DMS153 (cell line): ENCODE results near the gene RAB40A.
"Not testable (repeated sequence)": the region's sequence is repeated elsewhere in the genome, so short reads cannot be mapped to it uniquely, and the experiment has no call there.

Experiments
- DNase-seq: peaks from one replicate; lab custom pipeline; 2025; lab: John Stamatoyannopoulos, UW

The RAB40A gene

DNA sequence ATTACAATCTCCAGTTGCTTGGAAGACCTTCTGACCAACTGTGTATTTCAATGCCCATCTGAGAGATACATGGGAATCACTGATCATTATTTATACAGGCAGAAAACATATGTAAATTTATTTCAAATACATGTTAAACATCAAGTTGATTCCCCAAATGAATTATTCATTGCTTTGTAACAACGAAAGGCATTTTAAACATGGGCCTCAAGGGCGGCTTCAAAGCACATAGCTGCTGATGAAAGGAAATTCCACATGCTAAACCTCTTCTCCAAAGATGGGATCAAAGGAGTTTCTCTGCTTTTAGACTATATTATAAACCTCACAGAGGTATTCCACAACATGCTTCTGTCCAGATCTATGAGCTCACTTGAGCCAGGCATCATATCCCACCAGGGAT is 4.3 kb upstream of the RAB40A start:
- DNase-seq: no peak

DNA sequence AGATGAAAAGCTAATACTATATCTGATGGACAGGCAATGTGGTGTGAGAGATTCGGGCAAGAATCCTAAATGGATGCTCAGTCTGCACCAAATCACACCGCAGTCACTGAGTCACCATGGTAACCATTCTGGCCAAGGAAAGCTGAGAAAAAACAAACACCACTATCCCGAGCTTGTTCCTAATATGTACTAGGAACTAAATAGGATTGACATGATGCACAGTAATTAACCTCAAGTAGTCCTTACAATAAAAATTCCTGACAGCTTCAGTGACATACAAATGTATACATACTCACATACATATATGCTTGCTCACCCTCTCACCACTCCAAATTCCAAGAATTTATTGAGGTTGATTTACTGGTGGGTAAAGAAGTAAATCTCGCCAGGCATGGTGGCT is 1.1 kb upstream of the RAB40A start:
- DNase-seq: no peak

- no peak for DNase-seq
Observed at GRCh38 chrX:103518571-103518970, 718 bp downstream of the RAB40A start.

- DNase-seq: no peak
Observed at GRCh38 chrX:103517246-103517645, 2.0 kb downstream of the RAB40A start.

DNA sequence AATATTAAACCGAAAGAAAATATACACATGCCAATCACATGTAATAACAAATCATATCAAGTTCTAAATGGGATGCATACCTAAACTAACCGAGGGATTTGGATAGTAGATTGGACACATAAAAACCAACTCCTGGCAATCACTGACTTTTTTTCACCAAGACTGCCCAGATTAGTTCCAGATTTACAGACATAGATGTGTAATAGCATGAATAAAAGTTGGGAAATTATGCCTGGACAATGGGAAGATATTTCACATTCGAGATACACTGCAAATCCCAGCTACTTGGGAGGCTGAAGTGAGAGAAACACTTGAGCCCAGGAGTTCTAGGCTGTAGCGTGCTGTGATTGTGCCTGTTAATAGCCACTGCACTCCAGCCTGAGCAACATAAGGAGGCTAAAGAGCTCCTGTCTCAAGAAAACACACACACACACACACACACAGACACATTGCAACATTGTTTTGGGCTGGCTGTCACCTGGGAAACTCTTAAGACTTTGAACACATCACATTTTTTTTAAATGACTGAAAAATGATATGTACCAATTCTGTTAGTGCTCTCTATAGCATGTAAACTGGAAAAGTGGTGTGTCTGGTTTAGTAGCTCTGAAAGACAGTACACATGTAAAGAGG is 5.7 kb downstream of the RAB40A start:
- no peak for DNase-seq

DNA sequence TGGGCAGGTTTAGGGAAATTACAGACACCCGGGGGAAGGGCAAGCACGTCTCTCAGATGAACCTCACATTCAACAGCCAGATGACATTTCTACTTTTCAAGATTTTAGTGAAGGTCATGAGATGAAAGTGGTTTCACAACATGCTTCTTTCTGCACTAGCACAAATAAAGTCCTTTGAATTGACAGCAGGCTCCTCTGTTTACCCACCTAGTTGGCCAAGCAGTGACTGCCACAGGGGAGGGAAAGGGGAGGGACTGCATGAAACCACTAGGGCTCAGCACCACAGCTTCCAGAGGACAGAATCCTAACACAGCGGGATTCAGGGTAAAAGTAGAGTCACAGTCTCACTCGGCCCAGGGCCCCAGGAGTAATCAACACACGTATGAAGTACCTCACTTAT is 6.2 kb downstream of the RAB40A start:
- no peak for DNase-seq

- no peak for DNase-seq
Observed at GRCh38 chrX:103510031-103510430, 9.3 kb downstream of the RAB40A start.

GRCh38 chrX:103503853-103504207 is 15.5 kb downstream of the RAB40A start:
- no peak for DNase-seq

- no peak for DNase-seq
Observed at GRCh38 chrX:103503163-103503852, 16.0 kb downstream of the RAB40A start.

- no peak for DNase-seq
Observed at GRCh38 chrX:103498786-103499185, 20.5 kb downstream of the RAB40A start.

DNA sequence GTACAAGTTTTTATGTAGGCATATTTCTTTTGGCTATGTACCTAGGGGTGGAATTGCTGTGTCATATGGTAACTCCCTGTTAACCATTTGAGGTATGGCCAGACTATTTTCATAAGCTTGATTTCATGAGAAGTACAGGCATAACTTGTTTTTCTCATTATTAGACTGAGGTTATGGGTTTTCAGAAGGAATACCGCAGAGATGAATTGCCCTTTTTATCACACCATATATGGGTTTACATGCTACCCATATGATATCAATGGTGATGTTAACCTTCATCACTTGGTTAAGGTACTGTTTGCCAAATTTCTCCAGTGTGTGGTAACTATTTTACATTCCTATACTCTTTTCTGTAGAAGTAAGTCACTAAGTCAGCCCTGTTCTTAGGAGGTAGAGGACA is 23.5 kb downstream of the RAB40A start:
- DNase-seq: no peak

DNA sequence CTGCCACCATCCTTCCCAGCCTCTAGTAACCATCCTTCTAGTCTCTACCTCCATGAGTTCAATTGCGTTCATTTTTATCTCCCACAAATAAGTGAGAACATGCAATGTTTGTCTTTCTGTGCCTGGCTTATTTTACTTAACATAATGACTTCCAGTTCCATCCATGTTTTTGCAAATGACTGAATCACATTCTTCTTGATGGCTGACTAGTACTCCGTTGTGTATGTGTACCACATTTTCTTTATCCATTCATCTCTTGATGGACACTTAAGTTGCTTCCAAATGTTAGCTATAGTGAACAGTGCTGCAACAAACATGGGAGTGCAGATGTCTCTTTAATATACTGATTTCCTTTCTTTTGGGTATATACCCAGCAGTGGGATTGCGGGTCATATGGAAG is 25.7 kb downstream of the RAB40A start:
- DNase-seq: not testable (repeated sequence)

- DNase-seq: not testable (repeated sequence)
Observed at GRCh38 chrX:103489733-103490132, 29.6 kb downstream of the RAB40A start.

- no peak for DNase-seq
Observed at GRCh38 chrX:103488794-103489193, 30.5 kb downstream of the RAB40A start.

DNA sequence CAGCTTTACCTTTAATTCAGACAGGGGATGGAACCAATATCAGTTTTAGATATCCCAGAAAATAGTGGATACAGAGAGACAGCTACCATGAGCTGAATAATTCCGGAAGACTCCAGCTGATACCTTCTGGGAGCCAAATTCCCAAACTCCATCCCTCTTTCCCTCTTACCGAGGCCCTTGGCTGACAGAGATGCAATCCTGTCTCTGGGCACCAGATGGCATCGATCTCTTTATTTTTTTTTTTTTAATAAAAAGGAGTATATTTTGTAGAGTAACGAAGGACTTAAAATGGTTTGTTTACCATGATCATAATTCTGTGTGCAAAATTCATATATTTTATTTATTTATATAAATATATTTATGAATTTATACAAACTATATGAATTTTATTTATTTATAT is 31.0 kb downstream of the RAB40A start:
- DNase-seq: no peak

GRCh38 chrX:103483720-103484119 is 35.6 kb downstream of the RAB40A start:
- DNase-seq: no peak

DNA sequence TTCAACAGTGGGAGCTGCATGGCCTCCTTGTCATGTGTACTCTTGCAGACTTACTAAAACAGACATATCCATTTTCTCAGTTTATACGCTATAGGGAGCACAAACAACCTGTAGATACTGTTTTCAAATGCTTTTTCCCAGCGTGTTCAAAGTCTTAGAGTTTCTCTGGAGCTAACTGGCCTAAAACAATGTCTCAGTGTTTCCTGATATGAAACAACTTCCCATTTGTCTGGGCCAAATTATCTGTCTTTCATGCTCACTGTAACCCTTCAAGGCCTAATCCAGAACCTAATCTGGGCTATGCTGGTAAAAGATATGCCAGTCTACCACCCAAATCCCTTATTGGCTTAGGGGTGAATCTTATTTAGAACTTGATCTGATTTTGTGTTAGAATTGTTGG is 38.8 kb downstream of the RAB40A start:
- DNase-seq: no peak

DNA sequence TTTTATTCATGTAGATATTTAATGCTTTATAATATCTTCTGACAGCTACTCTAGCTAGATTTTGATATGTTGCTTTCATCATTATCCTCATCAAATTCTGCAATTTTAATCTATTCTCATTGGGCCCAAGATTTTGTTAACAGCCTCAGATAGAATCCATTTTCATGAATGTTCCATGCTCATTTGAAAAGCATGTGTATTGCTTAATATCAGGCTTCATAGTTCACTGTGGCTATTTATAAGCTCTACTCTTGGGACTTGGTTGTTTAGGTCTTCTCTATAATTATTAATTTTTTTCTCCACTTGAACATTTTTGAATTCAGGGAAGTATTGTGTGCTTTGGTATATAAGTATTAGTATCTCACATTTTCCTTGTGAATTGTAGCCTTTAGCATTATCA is 41.8 kb downstream of the RAB40A start:
- DNase-seq: no peak

- no peak for DNase-seq
Observed at GRCh38 chrX:103475381-103475780, 43.9 kb downstream of the RAB40A start.

GRCh38 chrX:103469977-103470376 is 49.3 kb downstream of the RAB40A start:
- not testable (repeated sequence) for DNase-seq

- DNase-seq: no peak
Observed at GRCh38 chrX:103467887-103468286, 51.4 kb downstream of the RAB40A start.

- DNase-seq: no peak
Observed at GRCh38 chrX:103467156-103467555, 52.1 kb downstream of the RAB40A start.

- peak; percentile 12 for DNase-seq
Observed at GRCh38 chrX:103464774-103465117, 54.5 kb downstream of the RAB40A start.

GRCh38 chrX:103464072-103464773 is 55.1 kb downstream of the RAB40A start:
- DNase-seq: no peak
